NOMO-1 treated with DMSO at 0.1 percent for 48 hours (cell line): ENCODE measurements around the gene PLCL2.
"Not testable (repeated sequence)": the region's sequence is repeated elsewhere in the genome, so short reads cannot be mapped to it uniquely, and the experiment has no call there.

Experiments used
- DNase-seq: peaks from one replicate; lab custom pipeline; 2025; ENCODE audit not compliant: unreplicated experiment; lab: John Stamatoyannopoulos, UW

PLCL2 gene

GRCh38 chr3:17111586-17111985 is 226.8 kb downstream of the PLCL2 start:
- no peak for DNase-seq

- DNase-seq: no peak
Measured at GRCh38 chr3:17115186-17115585, 230.4 kb downstream of the PLCL2 start.

DNA sequence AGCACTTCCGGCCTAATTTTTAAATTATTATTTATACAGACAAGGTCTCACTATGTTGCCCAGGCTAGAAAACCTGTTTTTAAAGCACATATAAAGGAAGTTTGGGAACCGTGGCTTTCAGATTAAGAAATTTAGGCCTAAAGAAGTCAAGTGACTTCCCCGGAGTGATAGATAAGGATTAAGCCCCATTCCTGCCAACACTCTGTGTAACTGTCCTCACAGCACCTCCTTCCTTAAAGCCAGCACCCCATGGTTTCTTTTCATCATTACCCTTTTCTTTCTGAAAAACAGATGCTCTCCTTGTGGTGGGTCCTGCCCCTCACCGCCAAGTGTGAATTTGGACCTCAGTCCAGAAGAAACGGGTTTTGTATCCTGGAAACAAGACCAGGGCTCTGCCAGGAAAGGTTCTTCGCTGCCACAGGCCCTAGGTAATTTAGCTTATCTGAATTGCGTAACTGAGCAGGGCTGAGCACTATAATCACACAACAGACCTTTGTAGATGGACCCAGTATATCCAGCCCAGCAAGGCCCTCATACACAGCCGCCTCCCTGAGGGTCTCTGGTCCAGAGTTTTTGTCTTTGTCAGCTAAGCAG is 231.3 kb downstream of the PLCL2 start:
- no peak for DNase-seq

- no peak for DNase-seq
Measured at GRCh38 chr3:17118771-17119170, 234.0 kb downstream of the PLCL2 start.

DNA sequence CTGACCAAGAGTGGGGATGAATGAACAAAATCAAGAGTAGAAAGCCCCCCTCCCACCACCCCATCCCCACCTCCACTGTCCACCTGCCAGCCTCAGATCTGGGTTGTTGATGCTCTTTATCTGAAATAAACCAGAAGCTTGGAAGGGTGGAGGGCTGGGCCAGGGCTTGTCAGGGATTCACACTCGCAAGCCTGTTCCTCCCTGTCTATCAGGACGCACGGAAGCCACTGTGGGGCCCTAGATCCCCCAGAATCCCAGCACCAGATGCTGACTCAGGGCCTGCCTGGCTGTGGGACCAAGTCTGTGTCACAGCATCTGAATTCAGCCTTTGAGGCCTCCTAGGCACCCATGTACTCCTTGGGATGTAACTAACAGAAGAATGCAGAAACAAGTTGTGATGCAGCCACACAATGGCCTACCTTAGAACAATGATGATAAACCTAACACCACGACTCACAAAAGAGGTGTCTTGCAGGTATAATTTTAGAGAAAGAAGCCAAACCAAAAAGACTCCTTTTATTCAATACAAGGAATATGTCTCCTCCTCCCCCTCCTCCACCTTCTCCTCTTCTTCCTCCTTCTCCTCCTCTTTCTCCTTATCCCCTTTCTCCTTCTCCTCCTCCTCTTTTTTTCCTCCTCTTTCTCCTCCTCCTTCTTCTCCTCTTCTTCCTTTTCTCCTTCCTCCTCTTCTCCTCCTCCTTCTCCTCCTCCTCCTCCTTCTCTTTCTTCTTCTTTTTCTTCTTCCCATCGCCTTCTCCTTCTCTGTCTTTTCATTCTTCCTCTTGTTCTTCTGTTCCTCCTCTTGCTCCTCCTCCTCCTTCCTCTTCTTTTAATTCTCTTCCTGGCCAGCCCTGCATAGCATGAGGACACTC is 234.7 kb downstream of the PLCL2 start:
- DNase-seq: no peak

DNA sequence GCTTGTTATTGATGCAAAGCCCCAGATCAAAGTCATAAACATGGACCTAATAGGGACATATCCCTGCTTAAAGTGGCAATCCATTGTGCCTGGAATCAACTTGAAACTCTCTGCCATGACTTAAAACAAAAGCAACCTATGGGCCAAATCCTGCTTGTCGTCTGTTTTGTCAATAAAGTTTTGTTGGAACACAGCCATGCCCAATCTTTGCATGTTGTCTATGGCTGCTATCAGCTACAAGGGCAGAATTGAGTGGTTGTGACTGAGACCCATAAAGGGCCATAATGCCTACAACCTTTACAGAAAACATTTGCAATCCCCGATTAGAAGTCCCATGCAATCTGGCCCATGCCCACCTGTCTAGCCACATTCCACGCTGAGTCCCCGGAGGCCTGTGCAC is 235.4 kb downstream of the PLCL2 start:
- DNase-seq: no peak

DNA sequence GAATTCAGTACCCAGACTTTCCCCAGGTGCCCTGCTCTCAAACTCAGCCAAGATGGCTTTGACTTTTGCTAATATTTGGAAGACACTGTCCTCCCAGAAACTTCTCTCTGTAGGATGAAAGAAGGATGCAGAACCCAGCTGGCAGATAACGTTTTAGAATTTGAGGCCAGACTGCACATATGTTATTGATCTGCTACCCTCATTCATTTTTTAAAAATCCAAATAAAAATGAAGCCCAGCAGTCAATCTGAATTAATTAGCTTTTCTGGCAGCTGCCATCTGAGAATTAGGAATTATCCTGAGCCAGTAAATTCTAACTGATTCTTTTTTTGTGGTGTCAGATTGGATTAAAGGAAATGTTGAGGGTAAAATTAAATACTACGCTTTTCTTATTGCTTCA is 236.6 kb downstream of the PLCL2 start:
- no peak for DNase-seq

DNA sequence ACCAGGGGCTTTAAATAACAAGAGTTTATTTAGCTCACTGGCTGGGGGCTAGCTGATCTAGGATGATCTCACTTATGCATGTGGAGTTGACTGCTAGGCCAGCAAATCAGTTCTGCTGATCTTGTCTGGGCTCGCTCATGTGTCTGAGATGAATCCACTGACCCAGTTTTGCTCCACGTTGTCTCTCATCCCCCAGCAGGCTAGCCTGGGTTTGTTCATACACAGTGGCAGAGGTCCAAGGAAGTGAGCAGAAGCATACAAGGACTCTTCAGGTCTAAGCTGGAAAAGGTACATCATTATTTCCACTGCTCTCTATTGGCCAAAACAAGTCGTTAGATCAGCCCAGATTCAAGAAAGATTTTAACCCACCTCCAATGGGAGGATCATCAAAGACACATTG is 238.0 kb downstream of the PLCL2 start:
- DNase-seq: no peak

GRCh38 chr3:17125738-17126442 is 241.1 kb downstream of the PLCL2 start:
- DNase-seq: no peak

DNA sequence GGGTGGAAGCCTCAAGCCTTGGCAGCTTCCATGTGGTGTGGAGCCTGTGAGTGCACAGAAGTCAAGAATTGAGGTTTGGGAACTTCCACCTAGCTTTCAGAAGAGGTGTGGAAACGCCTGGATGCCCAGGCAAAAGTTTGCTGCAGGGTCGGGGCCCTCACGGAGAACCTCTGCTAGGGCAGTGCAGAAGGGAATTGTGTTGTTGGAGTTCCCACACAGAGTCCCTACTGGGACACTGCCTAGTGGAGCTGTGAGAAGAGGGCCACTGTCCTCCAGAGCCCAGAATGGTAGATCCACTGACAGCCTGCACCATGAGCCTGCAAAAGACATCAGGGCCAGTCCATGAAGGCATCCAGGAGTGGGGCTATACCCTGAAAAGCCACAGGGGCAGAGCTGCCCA is 243.9 kb downstream of the PLCL2 start:
- DNase-seq: not testable (repeated sequence)

GRCh38 chr3:17129556-17129955 is 244.8 kb downstream of the PLCL2 start:
- DNase-seq: no peak

DNA sequence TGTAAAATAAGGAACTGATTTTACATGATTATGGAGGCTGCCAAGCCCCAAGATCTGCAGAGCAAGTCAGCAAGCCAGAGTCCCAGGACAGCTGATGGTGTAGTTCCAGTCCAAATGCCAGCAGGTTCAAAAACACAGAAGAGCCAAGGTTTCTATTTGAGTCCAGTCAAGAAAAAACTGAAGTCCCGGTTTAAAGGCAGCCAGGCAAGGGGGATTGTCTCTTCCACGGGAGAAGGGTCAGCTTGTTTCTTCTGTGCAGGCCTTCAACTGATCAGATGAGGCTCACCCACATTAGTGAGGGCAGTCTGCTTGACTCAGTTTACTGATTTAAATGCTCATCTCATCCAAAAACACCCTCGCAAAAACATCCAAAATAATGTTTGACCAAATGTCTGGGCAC is 246.2 kb downstream of the PLCL2 start:
- DNase-seq: no peak

DNA sequence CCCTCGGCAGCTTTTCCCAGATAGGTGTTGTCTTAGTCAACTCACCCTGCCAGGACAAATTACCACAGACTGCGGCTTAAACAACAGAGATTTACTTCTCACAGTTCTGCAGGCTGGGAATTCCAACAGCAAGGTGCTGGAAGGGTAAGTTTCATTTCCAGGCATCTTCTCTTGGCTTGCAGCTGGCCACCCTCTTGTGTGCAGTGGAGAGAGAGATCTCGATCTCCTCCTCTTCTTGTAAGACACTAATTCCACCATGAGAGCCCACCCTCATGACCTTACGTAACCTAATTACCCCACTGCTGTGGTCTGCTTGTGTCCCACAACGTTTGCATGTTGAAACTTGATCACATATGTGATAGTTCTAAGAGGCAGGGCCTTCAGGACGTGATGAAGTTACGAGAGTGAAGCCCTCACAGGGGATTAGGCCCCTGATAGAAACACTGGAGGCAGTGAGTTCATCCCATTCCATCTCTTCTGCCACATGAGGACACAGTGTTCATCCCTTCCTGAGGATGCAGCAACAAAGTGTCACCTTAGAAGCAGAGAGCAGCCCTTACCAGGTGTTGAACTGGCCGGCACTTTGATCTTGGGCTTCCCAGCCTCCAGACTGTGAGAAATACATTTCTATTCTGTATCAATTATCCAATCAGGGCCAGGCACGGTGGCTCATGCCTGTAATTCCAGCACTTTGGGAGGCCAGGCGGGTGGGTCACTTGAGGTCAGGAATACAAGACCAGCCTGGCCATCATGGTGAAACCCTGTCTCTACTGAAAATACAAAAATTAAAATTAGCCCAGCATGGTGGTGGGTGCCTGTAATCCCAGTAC is 247.7 kb downstream of the PLCL2 start:
- no peak for DNase-seq

GRCh38 chr3:17133632-17134545 is 249.1 kb downstream of the PLCL2 start:
- no peak for DNase-seq

DNA sequence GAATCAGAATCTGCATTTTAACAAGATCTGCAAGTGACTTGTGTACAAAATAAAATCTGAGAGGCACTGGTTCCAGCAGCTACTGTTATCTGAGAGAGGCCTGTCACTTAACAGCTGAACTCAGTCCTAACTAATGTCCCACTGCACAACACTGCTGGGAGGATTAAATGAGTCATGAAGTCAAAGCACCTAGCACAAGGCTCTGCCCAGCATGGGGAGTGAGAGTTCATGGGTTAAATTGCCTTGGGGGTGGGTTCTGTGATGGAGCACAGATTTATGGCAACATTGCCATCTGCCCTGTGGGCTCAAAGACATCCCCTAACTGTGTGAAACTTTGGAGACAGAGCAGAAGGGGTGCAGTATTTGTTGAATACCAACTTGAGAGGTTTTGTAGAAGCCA is 250.9 kb downstream of the PLCL2 start:
- no peak for DNase-seq

- no peak for DNase-seq
Measured at GRCh38 chr3:17136136-17136721, 251.5 kb downstream of the PLCL2 start.

DNA sequence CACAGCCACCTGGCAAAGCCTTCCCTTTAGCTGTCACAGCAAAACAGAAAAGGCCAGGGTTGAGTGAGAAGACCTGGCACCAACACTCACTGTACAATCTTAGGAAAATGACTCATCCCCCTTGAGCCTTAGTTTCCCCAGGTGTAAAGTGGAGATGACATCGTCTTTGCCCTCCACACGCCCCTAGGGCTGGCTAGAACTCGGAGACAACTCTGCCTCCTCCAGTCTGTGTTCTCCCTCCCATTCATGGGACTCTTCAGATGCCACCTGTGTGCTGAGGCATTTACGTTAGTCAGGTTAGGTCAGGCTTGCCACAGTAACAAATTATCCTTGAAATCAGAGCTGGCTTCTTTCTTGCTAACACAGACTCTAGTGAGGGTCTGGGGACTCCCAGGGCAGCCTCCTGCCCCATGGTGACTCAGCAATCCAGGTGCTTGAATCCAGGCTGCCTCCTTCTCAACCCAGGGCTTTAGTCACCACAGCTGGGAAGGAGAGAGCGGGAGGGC is 252.6 kb downstream of the PLCL2 start:
- DNase-seq: no peak

- no peak for DNase-seq
Measured at GRCh38 chr3:17138246-17139039, 253.7 kb downstream of the PLCL2 start.
